Gastrocnemius medialis (tissue), 4 donors: ENCODE data around the gene PEMT.

Experiments used
- POLR2A ChIP-seq, 2 donors: fragments of 450-650 bp; IDR thresholded peaks; one replicate each; pipeline ENCODE4 v1.6.1; 2017; ENCODE audit warnings: antibody characterized with exemption in 2 of 2, mild to moderate bottlenecking in 2 of 2, moderate library complexity in 2 of 2
- TF ChIP-seq, protein P1 (sequence below), 5 experiments: fragments of 450-650 bp in 3 of 5; fragments of 200-600 bp in 2 of 5; sonication (generic) in 2 of 5; IDR thresholded peaks in 4 of 5; conservative IDR thresholded peaks in 1 of 5; 1 replicate in 4 of 5; 2 replicates in 1 of 5; pipeline ENCODE4 v1.5.1; 2016 to 2019; ENCODE audit warnings: antibody characterized with exemption in 5 of 5, mild to moderate bottlenecking in 3 of 5, moderate library complexity in 3 of 5

DNA sequence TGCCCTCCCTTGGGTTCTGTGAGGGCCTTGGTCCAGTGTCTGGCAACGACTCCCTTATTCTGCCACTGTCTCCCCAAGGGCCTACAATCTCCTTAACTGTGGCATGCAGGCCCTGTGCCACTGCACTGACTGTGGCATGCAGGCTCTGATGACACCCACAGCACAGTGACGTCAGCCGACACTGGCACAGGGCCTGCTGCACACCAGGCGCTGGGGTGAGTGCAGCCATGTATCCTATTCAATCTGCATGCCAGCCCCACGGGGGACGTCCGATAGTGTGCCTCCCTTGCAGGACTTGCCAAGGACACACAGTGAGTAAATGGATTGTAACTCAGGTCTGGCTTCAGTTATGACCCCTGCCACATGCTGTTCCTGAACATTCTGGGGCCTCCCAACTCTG is 55.6 kb downstream of the PEMT start:
- TF ChIP-seq POLR2A (IDR thresholded peaks at IDR 0.05): peak; percentile 36
- TF ChIP-seq, protein P1, sequence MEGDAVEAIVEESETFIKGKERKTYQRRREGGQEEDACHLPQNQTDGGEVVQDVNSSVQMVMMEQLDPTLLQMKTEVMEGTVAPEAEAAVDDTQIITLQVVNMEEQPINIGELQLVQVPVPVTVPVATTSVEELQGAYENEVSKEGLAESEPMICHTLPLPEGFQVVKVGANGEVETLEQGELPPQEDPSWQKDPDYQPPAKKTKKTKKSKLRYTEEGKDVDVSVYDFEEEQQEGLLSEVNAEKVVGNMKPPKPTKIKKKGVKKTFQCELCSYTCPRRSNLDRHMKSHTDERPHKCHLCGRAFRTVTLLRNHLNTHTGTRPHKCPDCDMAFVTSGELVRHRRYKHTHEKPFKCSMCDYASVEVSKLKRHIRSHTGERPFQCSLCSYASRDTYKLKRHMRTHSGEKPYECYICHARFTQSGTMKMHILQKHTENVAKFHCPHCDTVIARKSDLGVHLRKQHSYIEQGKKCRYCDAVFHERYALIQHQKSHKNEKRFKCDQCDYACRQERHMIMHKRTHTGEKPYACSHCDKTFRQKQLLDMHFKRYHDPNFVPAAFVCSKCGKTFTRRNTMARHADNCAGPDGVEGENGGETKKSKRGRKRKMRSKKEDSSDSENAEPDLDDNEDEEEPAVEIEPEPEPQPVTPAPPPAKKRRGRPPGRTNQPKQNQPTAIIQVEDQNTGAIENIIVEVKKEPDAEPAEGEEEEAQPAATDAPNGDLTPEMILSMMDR (IDR thresholded peaks at IDR 0.05 in 4 of 5, conservative IDR thresholded peaks at IDR 0.05 in 1 of 5): no peak
